H1 (cell line): ENCODE measurements around the gene GATAD2B. TPM values are rescaled to one million over a fixed set of nuclear protein-coding genes. Genes with fewer than 3 reads are reported as not detected.

ENCODE experiments used
- CTCF ChIA-PET: fragments of 300-600 bp; sonication (Branson Sonifier 250); formaldehyde crosslinking; loops from one replicate; lab custom pipeline; 2021; ENCODE audit not compliant: partially characterized antibody; lab: Charles Lee
- POLR2A ChIA-PET: fragments of 300-600 bp; sonication (Branson Sonifier 250); formaldehyde crosslinking; loops from one replicate; lab custom pipeline; 2021; ENCODE audit warnings: inconsistent platforms; ENCODE audit not compliant: partially characterized antibody; lab: Charles Lee
- DNase-seq, 2 experiments: peaks; one replicate each; pipeline versions ENCODE4 v3.0.0 to v3.0.0-alpha.2; 2010 to 2022; ENCODE audit warnings: low spot score in 2 of 2, low read depth in 1 of 2, mixed read lengths in 1 of 2
- FAIRE-seq: peaks from 2 replicates; lab custom pipeline; 2011; peaks lifted over from hg19 to GRCh38; lab: Jason Lieb, UNC
- H2AFZ ChIP-seq: 2 replicates; pipeline ENCODE4 v1.8.1; 2012; ENCODE audit warnings: low read length, inconsistent platforms
- H2AK5ac ChIP-seq: 2 replicates; pipeline ENCODE4 v1.6.1; 2013; ENCODE audit warnings: low read depth, low read length
- H2BK120ac ChIP-seq: replicated peaks from 2 replicates; pipeline ENCODE3; 2013; ENCODE audit warnings: low read depth, low read length, inconsistent platforms
- H2BK12ac ChIP-seq: 2 replicates; pipeline ENCODE4 v1.6.1; 2013; ENCODE audit warnings: low read depth, low read length
- H2BK15ac ChIP-seq: 2 replicates; pipeline ENCODE4 v1.6.1; 2013; ENCODE audit warnings: low read length
- H2BK20ac ChIP-seq: 2 replicates; pipeline ENCODE4 v1.6.1; 2013; ENCODE audit warnings: low read length
- H2BK5ac ChIP-seq: 2 replicates; pipeline ENCODE4 v1.6.1; 2013; ENCODE audit warnings: low read depth, low read length
- H3K14ac ChIP-seq: 2 replicates; pipeline ENCODE4 v1.6.1; 2013; ENCODE audit warnings: inconsistent platforms; ENCODE audit not compliant: insufficient read length
- H3K18ac ChIP-seq: 2 replicates; pipeline ENCODE4 v1.6.1; 2013; ENCODE audit warnings: low read length; ENCODE audit errors: extremely low read depth
- H3K23ac ChIP-seq: 2 replicates; pipeline ENCODE4 v1.6.1; 2013; ENCODE audit warnings: inconsistent platforms; ENCODE audit not compliant: insufficient read length
- H3K23me2 ChIP-seq: 2 replicates; pipeline ENCODE4 v1.6.1; 2013; ENCODE audit warnings: low read depth, low read length
- H3K27ac ChIP-seq: 2 replicates; pipeline ENCODE4 v1.6.1; 2011; ENCODE audit warnings: low read depth, low read length, inconsistent platforms
- H3K27me3 ChIP-seq, 4 experiments: replicated peaks in 1 of 4; 1 replicate in 1 of 4; 2 replicates in 3 of 4; pipeline versions ENCODE4 v1.6.1 to v1.8.1; 2011 to 2013; ENCODE audit warnings: low read length in 3 of 4, mild to moderate bottlenecking in 3 of 4, inconsistent platforms in 2 of 4, mixed read lengths in 2 of 4, moderate library complexity in 1 of 4; ENCODE audit not compliant: control insufficient read depth in 3 of 4, insufficient read depth in 3 of 4; ENCODE audit errors: extremely low read depth in 1 of 4
- H3K36me3 ChIP-seq, 4 experiments: 2 replicates each; pipeline versions ENCODE4 v1.6.1 to v1.8.1; 2011 to 2013; ENCODE audit warnings: mild to moderate bottlenecking in 4 of 4, low read length in 3 of 4, moderate library complexity in 2 of 4, control low read depth in 1 of 4, inconsistent platforms in 1 of 4; ENCODE audit not compliant: insufficient read depth in 4 of 4, control insufficient read depth in 2 of 4
- H3K4ac ChIP-seq: replicated peaks from 2 replicates; pipeline ENCODE3; 2013; ENCODE audit warnings: low read length, low read depth, mixed read lengths, inconsistent platforms; ENCODE audit not compliant: insufficient read length
- H3K4me1 ChIP-seq, 4 experiments: replicated peaks in 1 of 4; 1 replicate in 1 of 4; 2 replicates in 3 of 4; pipeline versions ENCODE4 v1.6.1 to v1.8.1; 2011 to 2013; ENCODE audit warnings: low read length in 3 of 4, inconsistent platforms in 2 of 4, mixed read lengths in 1 of 4; ENCODE audit not compliant: insufficient read depth in 4 of 4, control insufficient read depth in 3 of 4
- H3K4me2 ChIP-seq, 2 experiments: 2 replicates each; pipeline versions ENCODE4 v1.6.1 to v1.8.1; 2011 to 2013; ENCODE audit warnings: low read depth in 2 of 2, low read length in 2 of 2, control low read depth in 1 of 2, inconsistent platforms in 1 of 2, mild to moderate bottlenecking in 1 of 2; ENCODE audit not compliant: insufficient read depth in 1 of 2
- H3K4me3 ChIP-seq, 4 experiments: fragments of 200-600, 300-600 bp in 1 of 4; sonication (generic), shearing (Covaris generic), sonication (Bioruptor Twin) in 1 of 4; 2 replicates each; pipeline versions ENCODE4 v1.5.1 to v1.8.1; 2011 to 2016; ENCODE audit warnings: low read length in 4 of 4, low read depth in 3 of 4, control low read depth in 2 of 4, inconsistent platforms in 2 of 4, mild to moderate bottlenecking in 2 of 4, mixed read lengths in 1 of 4, moderate library complexity in 1 of 4; ENCODE audit not compliant: insufficient read depth in 2 of 4; ENCODE audit errors: extremely low read depth in 1 of 4
- H3K56ac ChIP-seq: replicated peaks from 2 replicates; pipeline ENCODE3; 2013; ENCODE audit warnings: low read depth, mild to moderate bottlenecking, mixed read lengths, low read length, inconsistent platforms; ENCODE audit not compliant: insufficient read length
- H3K79me1 ChIP-seq: 2 replicates; pipeline ENCODE4 v1.6.1; 2013; ENCODE audit warnings: low read depth, low read length, control low read depth
- H3K79me2 ChIP-seq, 2 experiments: 2 replicates each; pipeline versions ENCODE4 v1.6.1 to v1.8.1; 2012 to 2013; ENCODE audit warnings: low read length in 2 of 2, mild to moderate bottlenecking in 2 of 2, inconsistent platforms in 1 of 2; ENCODE audit not compliant: insufficient read depth in 2 of 2, control insufficient read depth in 1 of 2
- H3K9ac ChIP-seq, 4 experiments: replicated peaks in 1 of 4; 1 replicate in 1 of 4; 2 replicates in 3 of 4; pipeline versions ENCODE4 v1.6.1 to v1.8.1; 2011 to 2013; ENCODE audit warnings: low read depth in 3 of 4, low read length in 3 of 4, control low read depth in 2 of 4, mild to moderate bottlenecking in 2 of 4, moderate library complexity in 2 of 4, inconsistent platforms in 1 of 4; ENCODE audit errors: extremely low read depth in 1 of 4
- H3K9me3 ChIP-seq, 2 experiments: 2 replicates each; pipeline versions ENCODE4 v1.6.1 to v1.8.1; 2012 to 2013; ENCODE audit warnings: mild to moderate bottlenecking in 2 of 2, moderate library complexity in 2 of 2, control low read depth in 1 of 2, inconsistent platforms in 1 of 2, low read depth in 1 of 2, low read length in 1 of 2, mixed read lengths in 1 of 2; ENCODE audit not compliant: insufficient read depth in 2 of 2
- H4K20me1 ChIP-seq, 2 experiments: replicated peaks in 1 of 2; 2 replicates each; pipeline versions ENCODE3 to v1.8.1; 2011 to 2013; ENCODE audit warnings: inconsistent platforms in 2 of 2, low read length in 2 of 2, mild to moderate bottlenecking in 1 of 2; ENCODE audit not compliant: insufficient read depth in 2 of 2, control insufficient read depth in 1 of 2
- H4K5ac ChIP-seq: 2 replicates; pipeline ENCODE4 v1.6.1; 2013; ENCODE audit warnings: low read length, low read depth, mixed read lengths, inconsistent platforms; ENCODE audit not compliant: insufficient read length
- H4K8ac ChIP-seq: 2 replicates; pipeline ENCODE4 v1.8.0; 2013; ENCODE audit warnings: mild to moderate bottlenecking, moderate library complexity, low read length, inconsistent platforms; ENCODE audit not compliant: insufficient read depth; ENCODE audit errors: extremely low read depth
- H4K91ac ChIP-seq: replicated peaks from 2 replicates; pipeline ENCODE3; 2013; ENCODE audit warnings: low read length, mixed read lengths, inconsistent platforms; ENCODE audit not compliant: insufficient read length
- EP300 ChIP-seq, 2 experiments: IDR thresholded peaks; 1 replicate in 1 of 2; 2 replicates in 1 of 2; pipeline ENCODE4 v1.6.1; 2011 to 2012; ENCODE audit warnings: low read depth in 2 of 2, low read length in 2 of 2, mild to moderate bottlenecking in 2 of 2, borderline replicate concordance in 1 of 2, inconsistent platforms in 1 of 2, moderate library complexity in 1 of 2
- HDAC2 ChIP-seq, 2 experiments: fragments of 300-600 bp in 1 of 2; sonication (generic) in 1 of 2; IDR thresholded peaks; 2 replicates each; pipeline ENCODE4 v1.6.1; 2011 to 2012; ENCODE audit warnings: low read depth in 2 of 2, low read length in 2 of 2, mild to moderate bottlenecking in 2 of 2, moderate library complexity in 2 of 2, borderline replicate concordance in 1 of 2, inconsistent platforms in 1 of 2
- JUN ChIP-seq: IDR thresholded peaks from 2 replicates; pipeline ENCODE4 v1.6.1; 2011; ENCODE audit warnings: low read depth, mild to moderate bottlenecking, improper control_type of control experiment, low read length
- POLR2A ChIP-seq, 2 experiments: IDR thresholded peaks; 1 replicate in 1 of 2; 2 replicates in 1 of 2; pipeline ENCODE4 v1.6.1; 2011; ENCODE audit warnings: low read depth in 2 of 2, low read length in 2 of 2, mild to moderate bottlenecking in 2 of 2; ENCODE audit errors: control extremely low read depth in 1 of 2
- RNF2 ChIP-seq: fragments of 200-900, 300-1000 bp; sonication (generic); IDR thresholded peaks from 2 replicates; pipeline ENCODE4 v1.7.1; 2016; ENCODE audit warnings: borderline replicate concordance, low read depth, mild to moderate bottlenecking, antibody characterized with exemption, low read length; ENCODE audit not compliant: poor library complexity, severe bottlenecking; ENCODE audit errors: missing control alignments
- TEAD4 ChIP-seq: IDR thresholded peaks from 2 replicates; pipeline ENCODE4 v1.6.1; 2012; ENCODE audit warnings: low read depth, low read length, inconsistent platforms, mixed read lengths
- WGBS, 2 experiments: shearing (Covaris generic) in 1 of 2; methylation state at CpG; one replicate each; pipeline versions ENCODE4 v1.1.6 to v1.1.7; 2013 to 2015; ENCODE audit warnings: low lambda C conversion rate in 2 of 2, mixed read lengths in 2 of 2, inconsistent platforms in 1 of 2, low coverage in 1 of 2, missing lambda C conversion rate in 1 of 2; ENCODE audit not compliant: insufficient replicate concordance in 2 of 2, insufficient coverage in 1 of 2, insufficient read length in 1 of 2; ENCODE audit errors: extremely low coverage in 1 of 2, missing lambda C conversion rate in 1 of 2; 5-methylcytosine and 5-hydroxymethylcytosine counted together
- polyA plus RNA-seq, 7 experiments: library from polyadenylated mRNA; depleted of rRNA in 3 of 7; stranded (reverse) in 5 of 7; unstranded in 2 of 7; fragments of >200 nt in 5 of 7; fragments of 200-250 nt in 2 of 7; gene quantifications; 1 replicate in 5 of 7; 2 replicates in 1 of 7; 4 replicates in 1 of 7; pipeline versions ENCODE4 v1.2.1 to v1.2.3, GENCODE V29; 2011 to 2013; ENCODE audit warnings: missing spikeins in 2 of 7, mixed read lengths in 2 of 7
- total RNA-seq: library from RNA; stranded (reverse); fragmentation: NEBNext Ultra II Directional; extraction: Animal tissue kit (Norgen Biotek cat#: 25700); gene quantifications from 2 replicates; pipeline ENCODE4 v1.2.1, GENCODE V29; 2021
- TF ChIP-seq, protein P1 (sequence below), 3 experiments: IDR thresholded peaks; 1 replicate in 2 of 3; 2 replicates in 1 of 3; pipeline versions ENCODE4 v1.5.1 to v1.6.1; 2011; ENCODE audit warnings: low read length in 3 of 3, mild to moderate bottlenecking in 3 of 3, inconsistent platforms in 2 of 3, low read depth in 1 of 3, moderate library complexity in 1 of 3; ENCODE audit not compliant: insufficient read depth in 1 of 3; ENCODE audit errors: control extremely low read depth in 1 of 3
- TF ChIP-seq, protein P2 (sequence below): IDR thresholded peaks from 2 replicates; pipeline ENCODE4 v1.6.1; 2011; ENCODE audit warnings: low read depth, mild to moderate bottlenecking, low read length; ENCODE audit not compliant: insufficient read depth

The GATAD2B gene
- total and polyA plus RNA-seq, 2 of the 8 experiments (the other 6 are each of a cell fraction or from before 2014, with no cell fraction given) = 8.4 to 39.1 TPM

DNA sequence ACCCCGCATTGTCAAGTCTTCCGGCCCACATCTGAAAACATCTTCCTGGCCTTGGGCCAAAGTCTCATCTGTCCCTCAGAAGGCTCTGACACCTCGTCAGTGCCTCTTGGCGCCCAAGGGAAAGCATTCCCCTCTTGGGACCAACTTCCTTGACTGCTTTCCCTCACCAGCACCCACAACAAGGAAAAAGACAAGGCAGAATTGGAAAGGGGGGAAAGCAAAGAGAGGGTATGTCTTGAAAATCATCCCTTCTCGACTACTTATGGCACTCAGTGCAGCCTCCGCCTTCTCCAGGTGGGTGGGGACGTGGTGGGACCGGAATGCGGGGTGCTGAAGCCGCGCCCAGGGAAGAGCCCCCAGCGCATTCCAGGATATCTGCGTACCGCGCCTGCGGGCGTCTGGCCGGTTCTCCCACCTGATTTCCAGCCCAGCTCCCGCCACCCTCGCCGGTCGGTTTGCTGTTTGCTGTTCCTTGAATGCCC, 41.1 kb upstream of the GATAD2B start:
- peaks cover 9% of the 10 kb centered on the region for H3K79me1 ChIP-seq
- no peaks in the 10 kb centered on the region for H3K9me3 ChIP-seq
- H2BK15ac ChIP-seq = peak overlapping the region; percentile 10; the same call in 1 of the 2 replicates
- H2BK5ac ChIP-seq = peak overlapping the region; percentile 84
- no peak for FAIRE-seq
- peak in 1 of 2 experiments; percentile 83 for DNase-seq
- peaks cover 2% of the 10 kb centered on the region in 2 experiments for H4K20me1 ChIP-seq
- peaks cover 28% of the 10 kb centered on the region for H3K23me2 ChIP-seq
- H3K4me3 ChIP-seq = peak overlapping the region; percentile 53 to 89 (median 68)
- no peak overlapping the region for H2BK20ac ChIP-seq
- peaks cover 9 to 23% (median 14%) of the 10 kb centered on the region in 4 experiments for H3K4me1 ChIP-seq
- no peak overlapping the region for H4K8ac ChIP-seq
- H2BK12ac ChIP-seq = peak overlapping the region; percentile 91
- no peak overlapping the region for H3K14ac ChIP-seq
- 1% methylated on average over 22 of the region's 22 CpGs; no CpG with 5 or more reads in 1 of the 2 experiments for WGBS, 2 experiments
- peak overlapping the region; percentile 6 for H2BK120ac ChIP-seq
- CTCF ChIA-PET = interaction anchor here (0.6 to 2.8 kb wide), 6 partner anchors 11 to 321 kb away, joined by 3 to 19 read pairs (median 3); partner anchors contain the start of gene RAB13
- H4K91ac ChIP-seq = peak overlapping the region; percentile 87
- peaks cover 11 to 26% (median 19%) of the 10 kb centered on the region in 4 experiments for H3K36me3 ChIP-seq
- H3K79me2 ChIP-seq = peaks cover 15 to 41% of the 10 kb centered on the region in 2 experiments
- POLR2A ChIA-PET = interaction anchor here (1.0 to 15.7 kb wide), 15 partner anchors 8 to 292 kb away, joined by 3 to 454 read pairs (median 6); partner anchors contain the start of genes DENND4B, GATAD2B, JTB and RAB13
- 0 out of 2 replicates have a peak overlapping the region, but pooled peaks have one; percentile 41 for H2AK5ac ChIP-seq
- H3K9ac ChIP-seq = peak overlapping the region; percentile 55 to 94 (median 71)
- H3K18ac ChIP-seq = peak overlapping the region; percentile 94; the same call in 1 of the 2 replicates
- H3K4me2 ChIP-seq = peak overlapping the region; percentile 86 to 98
- peak overlapping the region; percentile 89 for H3K27ac ChIP-seq
- peak overlapping the region; percentile 79 for H3K56ac ChIP-seq
- H2AFZ ChIP-seq = no peak overlapping the region
- H3K27me3 ChIP-seq = no peaks in the 10 kb centered on the region
- no peak overlapping the region for H3K23ac ChIP-seq
- H4K5ac ChIP-seq = peak overlapping the region; percentile 70
- H3K4ac ChIP-seq = peak overlapping the region; percentile 76
- TF ChIP-seq, protein P1, sequence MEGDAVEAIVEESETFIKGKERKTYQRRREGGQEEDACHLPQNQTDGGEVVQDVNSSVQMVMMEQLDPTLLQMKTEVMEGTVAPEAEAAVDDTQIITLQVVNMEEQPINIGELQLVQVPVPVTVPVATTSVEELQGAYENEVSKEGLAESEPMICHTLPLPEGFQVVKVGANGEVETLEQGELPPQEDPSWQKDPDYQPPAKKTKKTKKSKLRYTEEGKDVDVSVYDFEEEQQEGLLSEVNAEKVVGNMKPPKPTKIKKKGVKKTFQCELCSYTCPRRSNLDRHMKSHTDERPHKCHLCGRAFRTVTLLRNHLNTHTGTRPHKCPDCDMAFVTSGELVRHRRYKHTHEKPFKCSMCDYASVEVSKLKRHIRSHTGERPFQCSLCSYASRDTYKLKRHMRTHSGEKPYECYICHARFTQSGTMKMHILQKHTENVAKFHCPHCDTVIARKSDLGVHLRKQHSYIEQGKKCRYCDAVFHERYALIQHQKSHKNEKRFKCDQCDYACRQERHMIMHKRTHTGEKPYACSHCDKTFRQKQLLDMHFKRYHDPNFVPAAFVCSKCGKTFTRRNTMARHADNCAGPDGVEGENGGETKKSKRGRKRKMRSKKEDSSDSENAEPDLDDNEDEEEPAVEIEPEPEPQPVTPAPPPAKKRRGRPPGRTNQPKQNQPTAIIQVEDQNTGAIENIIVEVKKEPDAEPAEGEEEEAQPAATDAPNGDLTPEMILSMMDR (IDR thresholded peaks at IDR 0.05; ENCODE audit: control extremely low read depth in 1 of 3, insufficient read depth in 1 of 3, low read depth in 1 of 3, low read length in 3 of 3) = no peak
- TF ChIP-seq, protein P2, sequence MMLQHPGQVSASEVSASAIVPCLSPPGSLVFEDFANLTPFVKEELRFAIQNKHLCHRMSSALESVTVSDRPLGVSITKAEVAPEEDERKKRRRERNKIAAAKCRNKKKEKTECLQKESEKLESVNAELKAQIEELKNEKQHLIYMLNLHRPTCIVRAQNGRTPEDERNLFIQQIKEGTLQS = no peak
- TF ChIP-seq TEAD4 (peak; percentile 94), POLR2A (IDR thresholded peaks at IDR 0.05; ENCODE audit: control extremely low read depth in 1 of 2, low read depth in 2 of 2, low read length in 2 of 2) (peak in 1 of 2 experiments; percentile 81; a peak in 2 of 3 replicates), EP300 (IDR thresholded peaks at IDR 0.05; ENCODE audit: borderline replicate concordance in 1 of 2, low read depth in 2 of 2, low read length in 2 of 2) (no peak), RNF2 (no peak), JUN (no peak), HDAC2 (IDR thresholded peaks at IDR 0.05; ENCODE audit: borderline replicate concordance in 1 of 2, low read depth in 2 of 2, low read length in 2 of 2) (peak in 1 of 2 experiments; percentile 52; a peak in 1 of 4 replicates)
